IMR-90 (cell line): ENCODE results near the gene L1CAM.

Experiments used
- BHLHE40 ChIP-seq: fragments of 150-350 bp; IDR thresholded peaks from 2 replicates; pipeline ENCODE4 v1.6.1; 2016; ENCODE audit warnings: mild to moderate bottlenecking, low read depth, low read length
- CEBPB ChIP-seq: IDR thresholded peaks from 2 replicates; pipeline ENCODE4 v1.6.1; 2012; ENCODE audit warnings: low read depth, low read length, improper control_type of control experiment
- CTCF ChIP-seq: conservative IDR thresholded peaks from 2 replicates; pipeline ENCODE4 v1.5.1; 2012; ENCODE audit warnings: mild to moderate bottlenecking, low read depth, low read length, improper control_type of control experiment
- ELK1 ChIP-seq: fragments of 150-350 bp; IDR thresholded peaks from 2 replicates; pipeline ENCODE4 v1.6.1; 2016; ENCODE audit warnings: low read depth, mild to moderate bottlenecking, low read length, moderate library complexity, borderline replicate concordance
- FOS ChIP-seq: fragments of 150-350 bp; IDR thresholded peaks from 2 replicates; pipeline ENCODE4 v1.6.1; 2016; ENCODE audit warnings: low read depth, low read length
- MAFK ChIP-seq: IDR thresholded peaks from 2 replicates; pipeline ENCODE4 v1.6.1; 2012; ENCODE audit warnings: low read depth, low read length, improper control_type of control experiment
- MAZ ChIP-seq: IDR thresholded peaks from 2 replicates; pipeline ENCODE4 v1.6.1; 2012; ENCODE audit warnings: low read depth, mild to moderate bottlenecking, low read length, improper control_type of control experiment, moderate library complexity, borderline replicate concordance
- NFE2L2 ChIP-seq: fragments of 150-350 bp; IDR thresholded peaks from 2 replicates; pipeline ENCODE4 v1.6.1; 2016; ENCODE audit warnings: low read depth, mild to moderate bottlenecking, low read length
- POLR2A ChIP-seq: IDR thresholded peaks from 2 replicates; pipeline ENCODE4 v1.6.1; 2012; ENCODE audit warnings: mild to moderate bottlenecking, low read depth, low read length
- RAD21 ChIP-seq: IDR thresholded peaks from 2 replicates; pipeline ENCODE4 v1.6.1; 2012; ENCODE audit warnings: low read length, improper control_type of control experiment
- RCOR1 ChIP-seq: IDR thresholded peaks from 2 replicates; pipeline ENCODE4 v1.6.1; 2012; ENCODE audit warnings: mild to moderate bottlenecking, low read length, improper control_type of control experiment; ENCODE audit not compliant: insufficient replicate concordance
- SMC3 ChIP-seq: fragments of 150-350 bp; IDR thresholded peaks from 2 replicates; pipeline ENCODE4 v1.6.1; 2016; ENCODE audit warnings: low read depth, mild to moderate bottlenecking, antibody characterized with exemption, low read length, moderate library complexity
- USF2 ChIP-seq: fragments of 150-350 bp; IDR thresholded peaks from 2 replicates; pipeline ENCODE4 v1.6.1; 2017; ENCODE audit warnings: mild to moderate bottlenecking, antibody characterized with exemption, low read length, low read depth

- TF ChIP-seq CTCF (no peak), POLR2A (no peak), SMC3 (no peak), MAFK (no peak), USF2 (no peak), FOS (no peak), CEBPB (no peak), NFE2L2 (no peak), RAD21 (no peak), BHLHE40 (no peak), RCOR1 (no peak), ELK1 (no peak), MAZ (no peak)
Observed at GRCh38 chrX:153824348-153824747, 61.6 kb downstream of the L1CAM start.
